PC-3 (cell line): ENCODE measurements around the gene DOCK4.

Source experiments
- EZH2 ChIP-seq: fragments of 300-600 bp; sonication (generic); IDR thresholded peaks from one replicate; pipeline ENCODE4 v1.6.1; 2017; ENCODE audit warnings: antibody characterized with exemption, mild to moderate bottlenecking, low read length; ENCODE audit not compliant: unreplicated experiment
- EZH2phosphoT487 ChIP-seq: fragments of 300-600 bp; sonication (generic); IDR thresholded peaks from 2 replicates; pipeline ENCODE4 v1.6.1; 2018; ENCODE audit warnings: mild to moderate bottlenecking, antibody characterized with exemption, low read length, borderline replicate concordance
- TF ChIP-seq, protein P1 (sequence below): fragments of 300-600 bp; sonication (generic); conservative IDR thresholded peaks from 2 replicates; pipeline ENCODE4 v1.5.1; 2017; ENCODE audit warnings: antibody characterized with exemption, low read depth, mild to moderate bottlenecking, low read length

DNA sequence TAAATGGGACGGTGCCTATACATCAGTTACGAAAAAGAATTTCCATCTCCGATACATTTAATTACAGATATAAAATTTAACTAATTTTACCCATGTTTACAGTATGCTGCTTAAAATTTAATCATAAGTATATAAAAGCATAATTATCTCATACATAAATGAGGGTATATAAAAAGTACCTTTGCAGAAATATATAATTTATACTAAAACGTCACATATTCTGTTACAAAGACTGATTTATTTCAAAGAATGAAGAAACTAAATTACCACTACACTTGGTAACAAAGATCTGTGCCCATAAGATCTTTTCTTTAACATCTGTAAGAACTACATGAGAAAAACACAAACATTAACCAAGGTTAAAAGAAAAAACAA lies 2.8 kb downstream of the DOCK4 start:
- TF ChIP-seq, protein P1, sequence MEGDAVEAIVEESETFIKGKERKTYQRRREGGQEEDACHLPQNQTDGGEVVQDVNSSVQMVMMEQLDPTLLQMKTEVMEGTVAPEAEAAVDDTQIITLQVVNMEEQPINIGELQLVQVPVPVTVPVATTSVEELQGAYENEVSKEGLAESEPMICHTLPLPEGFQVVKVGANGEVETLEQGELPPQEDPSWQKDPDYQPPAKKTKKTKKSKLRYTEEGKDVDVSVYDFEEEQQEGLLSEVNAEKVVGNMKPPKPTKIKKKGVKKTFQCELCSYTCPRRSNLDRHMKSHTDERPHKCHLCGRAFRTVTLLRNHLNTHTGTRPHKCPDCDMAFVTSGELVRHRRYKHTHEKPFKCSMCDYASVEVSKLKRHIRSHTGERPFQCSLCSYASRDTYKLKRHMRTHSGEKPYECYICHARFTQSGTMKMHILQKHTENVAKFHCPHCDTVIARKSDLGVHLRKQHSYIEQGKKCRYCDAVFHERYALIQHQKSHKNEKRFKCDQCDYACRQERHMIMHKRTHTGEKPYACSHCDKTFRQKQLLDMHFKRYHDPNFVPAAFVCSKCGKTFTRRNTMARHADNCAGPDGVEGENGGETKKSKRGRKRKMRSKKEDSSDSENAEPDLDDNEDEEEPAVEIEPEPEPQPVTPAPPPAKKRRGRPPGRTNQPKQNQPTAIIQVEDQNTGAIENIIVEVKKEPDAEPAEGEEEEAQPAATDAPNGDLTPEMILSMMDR, result no peak
- TF ChIP-seq EZH2 (no peak), EZH2phosphoT487 (no peak)
